GM18870 (cell line): Measurements from ENCODE around the gene PACC1.

Experiments
- ATAC-seq: cut with Tn5 transposase; IDR thresholded peaks from one replicate; pipeline ENCODE4 v1.9.1; 2021; ENCODE audit warnings: moderate library complexity; ENCODE audit not compliant: unreplicated experiment

The PACC1 gene

GRCh38 chr1:212438831-212439237 is 24.1 kb upstream of the PACC1 start:
- ATAC-seq: no peak

GRCh38 chr1:212437179-212437798 is 22.6 kb upstream of the PACC1 start:
- ATAC-seq: no peak

- no peak for ATAC-seq
Observed at GRCh38 chr1:212434992-212435391, 20.3 kb upstream of the PACC1 start.

- ATAC-seq: no peak
Observed at GRCh38 chr1:212433577-212434462, 19.1 kb upstream of the PACC1 start.

DNA sequence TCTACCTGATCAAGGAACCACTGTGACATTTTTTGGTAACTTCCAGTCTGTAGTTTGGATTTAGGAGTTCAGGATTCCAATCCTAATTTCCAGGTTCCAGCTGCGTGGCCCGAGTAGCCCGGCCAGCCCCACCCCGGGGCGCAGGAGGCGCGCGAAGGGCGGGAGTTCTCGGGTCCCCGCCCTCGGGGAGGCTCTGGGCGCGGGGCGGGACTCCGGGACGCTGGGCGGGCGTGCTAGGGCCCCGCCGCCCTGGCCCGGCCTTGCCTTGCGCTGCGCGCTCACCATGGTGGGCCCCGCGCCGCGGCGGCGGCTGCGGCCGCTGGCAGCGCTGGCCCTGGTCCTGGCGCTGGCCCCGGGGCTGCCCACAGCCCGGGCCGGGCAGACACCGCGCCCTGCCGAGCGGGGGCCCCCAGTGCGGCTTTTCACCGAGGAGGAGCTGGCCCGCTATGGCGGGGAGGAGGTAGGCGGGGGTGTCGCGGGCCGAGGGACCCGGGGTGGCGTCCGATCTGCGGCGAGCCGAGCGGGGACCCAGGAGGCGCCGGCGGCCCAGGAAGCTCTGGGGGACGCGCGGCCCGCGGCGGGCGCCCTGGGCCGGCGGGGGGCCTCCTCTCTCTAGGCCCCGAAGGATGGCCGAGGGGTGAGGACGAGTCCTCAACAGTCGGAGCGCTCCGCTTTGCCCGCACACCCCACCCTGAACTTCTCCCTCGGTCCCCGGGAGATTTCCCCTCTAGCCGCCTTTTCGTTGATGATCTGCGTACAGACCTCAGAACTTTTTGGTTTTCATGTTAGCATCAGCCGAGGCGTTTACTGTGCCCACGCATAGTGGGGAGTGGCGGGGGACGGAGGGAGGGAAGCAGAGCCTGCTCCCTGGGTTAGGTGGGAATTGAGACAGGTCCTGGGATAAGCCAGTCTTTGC is 18.2 kb upstream of the PACC1 start, which contains the start of gene NENF:
Gene NENF (plus strand): TSS at position 260 of the 916 bp plus-strand sequence. CDS start 24 bp downstream, at position 284.
- ATAC-seq: peak; percentile 63

DNA sequence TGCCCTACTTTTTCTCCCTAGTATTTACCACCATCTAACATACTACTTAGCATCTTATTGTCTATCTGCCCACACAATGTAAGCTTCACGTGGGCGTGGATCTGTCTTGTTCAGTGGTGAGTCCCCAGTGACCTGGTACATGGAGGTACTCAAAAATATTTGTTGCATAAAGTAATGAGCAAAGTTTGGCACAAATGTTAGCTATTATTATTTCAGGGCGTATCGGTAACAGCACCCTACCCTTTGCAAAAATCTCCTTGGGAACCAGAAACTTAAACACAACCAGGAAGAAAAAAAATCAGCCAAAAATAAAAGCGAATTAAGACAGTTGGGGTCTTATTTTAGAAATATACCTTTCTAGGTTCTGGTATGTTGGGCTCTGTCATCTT is 17.6 kb upstream of the PACC1 start:
- ATAC-seq: no peak

DNA sequence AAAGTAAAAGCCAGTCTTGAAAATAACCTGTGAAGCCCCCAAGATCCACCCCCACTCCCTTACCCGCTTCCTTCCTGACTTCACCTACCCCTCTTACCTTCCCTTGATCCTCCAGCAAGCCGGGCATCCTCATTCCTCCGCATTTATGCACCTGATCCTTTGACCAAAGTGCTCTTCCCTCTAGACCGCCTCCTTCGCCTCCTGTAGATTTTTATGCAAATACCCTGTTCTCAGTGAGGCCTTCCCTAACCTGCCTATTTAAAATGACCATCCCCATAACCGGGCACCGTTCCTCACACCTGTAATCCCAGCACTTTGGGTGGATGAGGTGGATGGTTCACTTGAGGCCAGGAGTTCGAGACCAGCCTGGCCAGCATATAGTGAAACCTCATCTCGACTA is 17.0 kb upstream of the PACC1 start:
- ATAC-seq: no peak

GRCh38 chr1:212430955-212431394 is 16.3 kb upstream of the PACC1 start:
- no peak for ATAC-seq

DNA sequence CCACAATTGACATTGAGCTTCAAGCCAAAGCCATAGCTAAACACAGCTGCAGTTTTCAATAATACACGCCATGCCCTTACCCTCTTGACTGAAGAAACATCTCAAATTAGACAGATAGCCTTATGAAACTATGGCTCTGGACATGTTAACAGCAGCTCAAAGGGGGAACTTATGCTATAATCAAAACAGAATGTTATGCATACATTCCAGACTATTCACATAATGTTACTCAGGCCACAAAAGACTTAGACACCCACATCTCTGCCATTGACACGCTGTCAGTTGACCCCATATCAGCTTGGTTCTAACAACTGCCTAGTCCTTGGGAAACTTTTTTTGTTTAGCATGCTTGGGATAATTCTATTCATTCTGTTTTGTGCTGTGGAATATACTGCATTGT is 15.7 kb upstream of the PACC1 start:
- no peak for ATAC-seq

DNA sequence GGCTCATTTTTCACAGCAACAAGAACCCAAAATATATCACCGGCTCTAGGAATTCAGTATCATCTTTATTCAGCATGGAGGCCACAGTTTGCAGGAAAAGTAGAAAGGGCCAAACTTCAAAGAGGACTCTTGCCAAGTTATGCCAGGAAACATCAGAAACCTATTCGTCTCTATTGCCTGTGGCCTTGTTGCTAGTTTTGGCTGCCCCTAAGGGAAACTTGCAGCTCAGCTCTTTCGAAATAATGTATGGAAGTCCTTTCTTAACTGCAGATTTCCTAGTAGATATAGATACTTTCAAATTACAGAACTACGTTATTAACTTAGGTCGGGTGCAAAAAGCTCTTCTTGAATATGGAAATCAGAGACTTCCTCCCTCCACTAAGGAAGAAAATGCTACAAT is 13.8 kb upstream of the PACC1 start:
- no peak for ATAC-seq

DNA sequence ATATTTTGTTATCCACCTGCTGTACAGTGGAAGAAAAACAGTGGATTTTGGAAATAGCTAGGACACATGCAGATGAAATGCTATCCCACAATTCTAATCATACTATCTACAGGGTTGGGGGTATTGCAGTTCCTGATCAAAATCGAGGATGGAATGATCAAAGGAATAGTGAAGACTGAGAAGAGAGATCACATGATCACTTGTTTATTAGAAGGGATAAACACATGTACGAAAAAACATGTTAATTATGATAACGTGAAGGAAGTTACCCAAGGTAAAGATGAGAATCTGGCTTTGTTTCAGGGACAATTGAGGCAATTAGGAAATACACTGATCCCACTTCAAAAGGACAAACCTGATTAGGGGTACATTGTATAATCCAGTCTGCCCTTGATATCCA is 9.2 kb upstream of the PACC1 start:
- no peak for ATAC-seq

DNA sequence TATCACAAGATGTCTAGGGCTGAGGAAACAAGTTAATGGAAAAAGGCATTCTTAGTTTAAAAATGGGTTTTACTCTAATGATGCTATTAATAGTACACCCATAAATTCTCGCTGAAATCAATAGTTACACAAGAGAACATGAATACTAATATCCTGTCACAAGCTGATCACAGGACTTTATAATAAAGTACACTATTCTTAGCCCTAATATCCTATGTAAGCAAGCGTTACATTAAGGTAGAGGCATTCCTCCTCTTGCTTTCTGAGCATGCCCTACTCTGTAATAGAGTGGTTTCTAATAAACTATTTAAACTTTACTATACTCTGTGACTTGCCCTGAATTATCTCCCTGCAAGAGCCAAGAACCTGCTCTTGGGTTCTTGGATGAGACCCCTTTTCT is 6.5 kb upstream of the PACC1 start:
- no peak for ATAC-seq

- ATAC-seq: no peak
Observed at GRCh38 chr1:212415107-212415841, 588 bp upstream of the PACC1 start.

DNA sequence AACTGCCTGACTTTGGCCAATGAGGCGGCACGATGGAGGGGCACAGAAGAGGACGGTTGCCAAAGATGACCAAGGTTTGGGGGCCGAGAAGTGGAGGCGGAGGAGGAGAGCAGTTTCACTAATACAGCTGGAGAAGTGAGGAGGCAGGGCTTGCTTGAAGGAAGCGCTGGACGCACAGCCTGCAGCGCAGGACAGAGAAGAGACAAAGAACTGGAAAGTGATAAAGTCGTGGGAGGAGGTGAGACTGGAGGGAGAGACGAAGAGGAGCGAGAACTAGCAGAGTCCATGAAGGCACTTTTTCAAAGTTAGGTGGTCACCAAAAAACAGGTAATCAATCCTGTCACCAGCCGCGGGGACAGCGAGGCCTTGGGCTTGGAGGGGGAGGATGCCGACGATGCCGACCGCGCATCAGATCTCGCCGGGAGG is 771 bp downstream of the PACC1 start:
- ATAC-seq: peak; percentile 2

- ATAC-seq: no peak
Observed at GRCh38 chr1:212412374-212412773, 2.3 kb downstream of the PACC1 start.

- ATAC-seq: no peak
Observed at GRCh38 chr1:212410231-212410820, 4.4 kb downstream of the PACC1 start.

DNA sequence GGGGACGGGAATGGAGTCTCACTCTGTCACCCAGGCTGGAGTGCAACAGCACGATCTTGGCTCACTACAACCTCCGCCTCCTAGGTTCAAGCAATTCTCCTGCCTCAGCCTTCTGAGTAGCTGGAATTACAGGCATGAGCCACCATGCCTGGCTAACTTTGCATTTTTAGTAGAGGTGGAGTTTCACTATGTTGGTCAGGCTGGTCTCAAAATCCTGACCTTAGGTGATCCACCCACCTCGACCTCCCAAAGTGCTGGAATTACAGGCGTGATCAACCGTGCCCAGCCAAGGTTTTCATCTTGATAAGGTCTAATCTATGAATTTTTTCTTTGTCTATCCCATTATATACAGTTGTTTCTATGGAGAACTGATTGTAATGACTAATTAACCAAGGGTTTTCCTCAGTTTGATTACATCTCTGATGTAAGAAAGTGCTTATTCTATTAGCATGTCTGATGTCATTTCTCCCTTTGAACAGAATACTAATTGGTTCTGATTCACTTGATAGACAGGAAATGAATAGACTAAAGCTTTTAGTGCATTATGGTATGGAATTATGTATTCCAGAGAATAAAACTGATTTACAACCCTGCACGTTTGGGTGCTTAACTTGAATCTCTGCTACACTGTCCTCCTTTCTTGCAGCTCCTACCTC is 11.9 kb downstream of the PACC1 start:
- no peak for ATAC-seq

GRCh38 chr1:212401838-212402582 is 12.7 kb downstream of the PACC1 start:
- no peak for ATAC-seq

GRCh38 chr1:212401042-212401441 is 13.6 kb downstream of the PACC1 start:
- no peak for ATAC-seq
